ENCODE results near the gene F2.

The F2 gene

GRCh38 chr11:46718155-46719019 lies 626 bp upstream of the F2 start:
- DNase-seq = no peak

- DNase-seq = no peak
These were observed 668 bp downstream of the F2 start for GRCh38 chr11:46719543-46720218.

- peak; percentile 35 for DNase-seq
These were observed 2.3 kb downstream of the F2 start for GRCh38 chr11:46721286-46721685.

GRCh38 chr11:46722566-46723358 lies 3.7 kb downstream of the F2 start:
- no peak for DNase-seq

- DNase-seq = no peak
These were observed 4.3 kb downstream of the F2 start for GRCh38 chr11:46723359-46723680.

GRCh38 chr11:46724088-46724487 lies 5.1 kb downstream of the F2 start:
- no peak for DNase-seq

- no peak for DNase-seq
These were observed 6.6 kb downstream of the F2 start for GRCh38 chr11:46725338-46726205.

GRCh38 chr11:46726206-46726862 lies 7.3 kb downstream of the F2 start:
- DNase-seq = no peak

- DNase-seq = no peak
These were observed 9.1 kb downstream of the F2 start for GRCh38 chr11:46727952-46728658.

GRCh38 chr11:46728659-46729040 lies 9.6 kb downstream of the F2 start:
- DNase-seq = no peak

- no peak for DNase-seq
These were observed 10.4 kb downstream of the F2 start for GRCh38 chr11:46729110-46730027.

- no peak for DNase-seq
These were observed 12.5 kb downstream of the F2 start for GRCh38 chr11:46731545-46731944.

GRCh38 chr11:46733234-46733633 lies 14.2 kb downstream of the F2 start:
- DNase-seq = no peak

- no peak for DNase-seq
These were observed 17.1 kb downstream of the F2 start for GRCh38 chr11:46736146-46736545.

- no peak for DNase-seq
These were observed 17.6 kb downstream of the F2 start for GRCh38 chr11:46736615-46737014.

- no peak for DNase-seq
These were observed 18.7 kb downstream of the F2 start for GRCh38 chr11:46737699-46738098.

- DNase-seq = no peak
These were observed 19.9 kb downstream of the F2 start for GRCh38 chr11:46738887-46739286.

GRCh38 chr11:46741600-46742484 lies 22.8 kb downstream of the F2 start:
- DNase-seq = no peak

- DNase-seq = no peak
These were observed 24.0 kb downstream of the F2 start for GRCh38 chr11:46743043-46743442.
